ENCODE results near the gene KDR. TPM values are rescaled to one million over a fixed set of nuclear protein-coding genes. Genes with fewer than 3 reads are reported as not detected.

KDR gene
- total RNA-seq, 2 experiments from 2014 or later = not detected

GRCh38 chr4:55103224-55103623, 22.2 kb downstream of the KDR start:
- no peaks in the 10 kb centered on the region for H3K27me3 Mint-ChIP-seq
- ATAC-seq (no peak), DNase-seq (no peak)
- TF ChIP-seq, protein P1, sequence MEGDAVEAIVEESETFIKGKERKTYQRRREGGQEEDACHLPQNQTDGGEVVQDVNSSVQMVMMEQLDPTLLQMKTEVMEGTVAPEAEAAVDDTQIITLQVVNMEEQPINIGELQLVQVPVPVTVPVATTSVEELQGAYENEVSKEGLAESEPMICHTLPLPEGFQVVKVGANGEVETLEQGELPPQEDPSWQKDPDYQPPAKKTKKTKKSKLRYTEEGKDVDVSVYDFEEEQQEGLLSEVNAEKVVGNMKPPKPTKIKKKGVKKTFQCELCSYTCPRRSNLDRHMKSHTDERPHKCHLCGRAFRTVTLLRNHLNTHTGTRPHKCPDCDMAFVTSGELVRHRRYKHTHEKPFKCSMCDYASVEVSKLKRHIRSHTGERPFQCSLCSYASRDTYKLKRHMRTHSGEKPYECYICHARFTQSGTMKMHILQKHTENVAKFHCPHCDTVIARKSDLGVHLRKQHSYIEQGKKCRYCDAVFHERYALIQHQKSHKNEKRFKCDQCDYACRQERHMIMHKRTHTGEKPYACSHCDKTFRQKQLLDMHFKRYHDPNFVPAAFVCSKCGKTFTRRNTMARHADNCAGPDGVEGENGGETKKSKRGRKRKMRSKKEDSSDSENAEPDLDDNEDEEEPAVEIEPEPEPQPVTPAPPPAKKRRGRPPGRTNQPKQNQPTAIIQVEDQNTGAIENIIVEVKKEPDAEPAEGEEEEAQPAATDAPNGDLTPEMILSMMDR (IDR thresholded peaks at IDR 0.05) = no peak
- ChIA-PET POLR2A (interaction anchor here (1.1 kb wide), 1 partner anchor 18 kb away, joined by 3 read pairs; no protein-coding TSS in a partner anchor), CTCF (no interaction called here)
- intact Hi-C loops (cut with micrococcal nuclease) = no loop called here
- no peaks in the 10 kb centered on the region for H3K36me3 Mint-ChIP-seq (ENCODE audit: low read depth)
- H3K4me3 Mint-ChIP-seq = no peak overlapping the region
- no peak overlapping the region for H3K27ac Mint-ChIP-seq
- no peaks in the 10 kb centered on the region for H3K9me3 Mint-ChIP-seq
- no peaks in the 10 kb centered on the region for H3K4me1 Mint-ChIP-seq (ENCODE audit: low read depth)

GRCh38 chr4:55099816-55100215, 25.6 kb downstream of the KDR start:
- no peak for ATAC-seq
- peaks cover 2% of the 10 kb centered on the region for H3K4me1 Mint-ChIP-seq (ENCODE audit: low read depth)

GRCh38 chr4:55098456-55099204, 26.8 kb downstream of the KDR start:
- Mint-ChIP-seq H3K4me3 (no peak overlapping the region), H3K4me1 (ENCODE audit: low read depth) (peaks cover 2% of the 10 kb centered on the region), H3K27ac (no peak overlapping the region), H3K27me3 (peaks cover 3% of the 10 kb centered on the region), H3K36me3 (ENCODE audit: low read depth) (no peaks in the 10 kb centered on the region), H3K9me3 (no peaks in the 10 kb centered on the region)
- POLR2A ChIA-PET = no interaction called here
- CTCF ChIA-PET = no interaction called here
- DNase-seq (no peak), ATAC-seq (no peak)
- TF ChIP-seq, protein P1 (IDR thresholded peaks at IDR 0.05) = no peak
- intact Hi-C loops (cut with micrococcal nuclease) = no loop called here

More at GRCh38 chr4:55099816-55100215, 25.6 kb downstream of the KDR start:
- CTCF ChIA-PET = no interaction called here
- no peaks in the 10 kb centered on the region for H3K9me3 Mint-ChIP-seq
- H3K4me3 Mint-ChIP-seq = no peak overlapping the region
- TF ChIP-seq, protein P1 (IDR thresholded peaks at IDR 0.05) = no peak
- H3K27ac Mint-ChIP-seq = no peak overlapping the region
- DNase-seq = no peak
- POLR2A ChIA-PET = no interaction called here
- peaks cover 3% of the 10 kb centered on the region for H3K27me3 Mint-ChIP-seq
- no peaks in the 10 kb centered on the region for H3K36me3 Mint-ChIP-seq (ENCODE audit: low read depth)
- intact Hi-C loops (cut with micrococcal nuclease) = no loop called here

GRCh38 chr4:55096619-55097018, 28.8 kb downstream of the KDR start:
- ChIA-PET CTCF (no interaction called here), POLR2A (no interaction called here)
- intact Hi-C loops (cut with micrococcal nuclease) = no loop called here
- Mint-ChIP-seq H3K9me3 (no peaks in the 10 kb centered on the region), H3K36me3 (ENCODE audit: low read depth) (no peaks in the 10 kb centered on the region), H3K27ac (no peak overlapping the region), H3K4me1 (ENCODE audit: low read depth) (peaks cover 2% of the 10 kb centered on the region), H3K27me3 (peaks cover 5% of the 10 kb centered on the region), H3K4me3 (no peak overlapping the region)
- TF ChIP-seq, protein P1 (IDR thresholded peaks at IDR 0.05) = no peak
- DNase-seq (no peak), ATAC-seq (no peak)

DNA sequence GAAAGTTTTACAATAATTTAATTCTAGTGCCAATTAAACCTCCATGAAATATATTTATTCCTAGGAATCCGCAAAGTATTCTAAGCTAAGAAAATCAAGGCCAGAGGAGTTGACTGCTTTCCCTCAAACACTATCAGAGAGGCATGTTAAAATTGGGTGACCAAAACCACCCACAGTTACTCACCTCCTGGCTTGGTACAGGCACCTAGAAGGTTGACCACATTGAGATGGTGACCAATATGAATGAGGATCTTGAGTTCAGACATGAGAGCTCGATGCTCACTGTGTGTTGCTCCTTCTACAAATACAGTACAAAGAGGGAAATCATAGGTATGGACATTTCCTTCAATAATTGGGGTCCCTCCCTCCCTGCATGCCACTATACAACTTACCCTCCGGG, 29.4 kb downstream of the KDR start:
- H3K27me3 Mint-ChIP-seq = peaks cover 5% of the 10 kb centered on the region

More for the DNA sequence above, 29.4 kb downstream of the KDR start:
- POLR2A ChIA-PET = no interaction called here
- TF ChIP-seq, protein P1 (IDR thresholded peaks at IDR 0.05) = no peak
- no peaks in the 10 kb centered on the region for H3K9me3 Mint-ChIP-seq
- CTCF ChIA-PET = no interaction called here
- ATAC-seq = no peak
- no peak overlapping the region for H3K27ac Mint-ChIP-seq
- peaks cover 2% of the 10 kb centered on the region for H3K4me1 Mint-ChIP-seq (ENCODE audit: low read depth)
- H3K36me3 Mint-ChIP-seq (ENCODE audit: low read depth) = no peaks in the 10 kb centered on the region
- H3K4me3 Mint-ChIP-seq = no peak overlapping the region
- intact Hi-C loops (cut with micrococcal nuclease) = no loop called here
- no peak for DNase-seq
